ENCODE data around the gene SIT1.
A peak's percentile ranks its signal among the peaks of the same experiment; 100 is the strongest.

DNA sequence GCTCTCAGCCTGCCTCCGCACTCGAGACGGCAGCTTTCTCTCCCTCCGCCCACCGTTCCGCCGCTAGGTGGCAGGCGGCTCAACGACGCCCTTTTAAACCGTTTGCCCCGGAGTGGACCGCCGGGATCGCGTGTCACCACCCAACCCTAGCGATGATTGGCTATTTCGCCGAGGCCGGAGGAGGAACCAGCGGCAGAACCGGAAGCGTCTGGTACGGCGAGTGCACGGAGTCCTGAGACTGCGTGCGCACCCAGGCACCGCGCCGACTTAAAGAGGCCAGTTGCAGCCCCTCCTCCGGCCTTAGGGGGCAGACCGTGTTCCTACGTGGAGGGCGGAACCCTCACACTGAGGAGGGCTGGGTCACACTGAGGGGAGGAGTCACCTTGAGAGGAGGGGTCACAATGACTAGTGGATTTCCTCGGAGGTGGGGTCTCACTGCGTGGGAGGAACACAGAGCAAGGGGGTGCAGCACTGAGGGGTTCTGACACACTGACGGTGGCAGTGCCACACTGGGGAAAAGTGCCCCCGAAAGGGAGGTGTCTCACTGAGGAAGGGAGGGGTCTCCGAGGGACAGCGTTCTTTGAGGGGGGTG, 46.6 kb downstream of the SIT1 start:
- TF ChIP-seq POLR2A (IDR thresholded peaks at IDR 0.05) (peak in 1 of 2 donors; percentile 62), POLR2AphosphoS5 (IDR thresholded peaks at IDR 0.05; ENCODE audit: insufficient read depth in 1 of 2, low read depth in 1 of 2) (peak; percentile 97 to 99), CTCF (IDR thresholded peaks at IDR 0.05) (peak; percentile 83 to 97 (median 86))
